HG03135 (cell line): ENCODE data around the gene MAJIN.
"Not testable (repeated sequence)": the region's sequence is repeated elsewhere in the genome, so short reads cannot be mapped to it uniquely, and the experiment has no call there.

Source experiments
- ATAC-seq: cut with Tn5 transposase; IDR thresholded peaks from one replicate; pipeline ENCODE4 v1.9.1; 2021; ENCODE audit warnings: mild to moderate bottlenecking, moderate library complexity; ENCODE audit not compliant: unreplicated experiment

Gene MAJIN

GRCh38 chr11:64990222-64990923 is 18.5 kb upstream of the MAJIN start:
- ATAC-seq: no peak

- no peak for ATAC-seq
Observed at GRCh38 chr11:64989416-64989815, 17.5 kb upstream of the MAJIN start.

GRCh38 chr11:64987998-64988854 is 16.3 kb upstream of the MAJIN start:
- ATAC-seq: no peak

- not testable (repeated sequence) for ATAC-seq
Observed at GRCh38 chr11:64983339-64983738, 11.4 kb upstream of the MAJIN start.

GRCh38 chr11:64976651-64977050 is 4.7 kb upstream of the MAJIN start:
- ATAC-seq: no peak

- no peak for ATAC-seq
Observed at GRCh38 chr11:64974124-64974523, 2.2 kb upstream of the MAJIN start.

GRCh38 chr11:64970731-64971151 is 1.2 kb downstream of the MAJIN start:
- no peak for ATAC-seq

GRCh38 chr11:64969209-64969608 is 2.7 kb downstream of the MAJIN start:
- ATAC-seq: no peak

GRCh38 chr11:64967375-64967774 is 4.5 kb downstream of the MAJIN start:
- no peak for ATAC-seq

GRCh38 chr11:64963072-64963631 is 8.8 kb downstream of the MAJIN start:
- ATAC-seq: no peak

GRCh38 chr11:64960719-64961118 is 11.2 kb downstream of the MAJIN start:
- no peak for ATAC-seq

GRCh38 chr11:64959498-64959897 is 12.4 kb downstream of the MAJIN start:
- ATAC-seq: no peak

- no peak for ATAC-seq
Observed at GRCh38 chr11:64954201-64954600, 17.7 kb downstream of the MAJIN start.

GRCh38 chr11:64951529-64951928 is 20.4 kb downstream of the MAJIN start:
- ATAC-seq: no peak

- no peak for ATAC-seq
Observed at GRCh38 chr11:64947208-64947814, 24.6 kb downstream of the MAJIN start.

GRCh38 chr11:64936539-64936938 is 35.4 kb downstream of the MAJIN start:
- no peak for ATAC-seq

GRCh38 chr11:64935359-64936081 is 36.4 kb downstream of the MAJIN start, which contains the start of gene GPHA2:
GPHA2 (minus strand) TSS chr11:64935893; CDS start chr11:64935460, 433 bp downstream.
- no peak for ATAC-seq

GRCh38 chr11:64934682-64935358 is 37.1 kb downstream of the MAJIN start:
- ATAC-seq: no peak

GRCh38 chr11:64933935-64934681 is 37.8 kb downstream of the MAJIN start:
- ATAC-seq: no peak
